Aorta (tissue), 5 donors: ENCODE measurements around the gene CYS1. TPM values are rescaled to one million over a fixed set of nuclear protein-coding genes. Genes with fewer than 3 reads are reported as not detected.

Experiments used
- ATAC-seq: fragments of 200-7000 bp; cut with Tn5 transposase; one replicate; pipeline ENCODE4 v1.9.1; 2022; ENCODE audit warnings: moderate library complexity; ENCODE audit not compliant: low FRiP score
- DNase-seq, 2 donors: peaks; one replicate each; pipeline ENCODE4 v3.0.0-alpha.2; 2020
- H3K27ac ChIP-seq, 2 donors: one replicate each; pipeline ENCODE4 v1.5.1; 2013; ENCODE audit warnings: low read length in 2 of 2, mild to moderate bottlenecking in 2 of 2, moderate library complexity in 2 of 2, control low read depth in 1 of 2, inconsistent platforms in 1 of 2, low read depth in 1 of 2
- H3K27me3 ChIP-seq, 2 donors: one replicate each; pipeline ENCODE4 v1.6.1; 2013; ENCODE audit warnings: control low read depth in 1 of 2, low read length in 1 of 2, mild to moderate bottlenecking in 1 of 2, moderate library complexity in 1 of 2; ENCODE audit not compliant: insufficient read depth in 2 of 2, control insufficient read depth in 1 of 2
- H3K36me3 ChIP-seq, 2 donors: one replicate each; pipeline ENCODE4 v1.6.1; 2013; ENCODE audit warnings: control low read depth in 1 of 2, low read length in 1 of 2, mild to moderate bottlenecking in 1 of 2; ENCODE audit not compliant: insufficient read depth in 2 of 2, control insufficient read depth in 1 of 2
- H3K4me1 ChIP-seq, 2 donors: one replicate each; pipeline ENCODE4 v1.6.1; 2013; ENCODE audit warnings: low read length in 2 of 2, control low read depth in 1 of 2, mild to moderate bottlenecking in 1 of 2, moderate library complexity in 1 of 2; ENCODE audit not compliant: insufficient read depth in 2 of 2, control insufficient read depth in 1 of 2
- H3K4me3 ChIP-seq, 2 donors: one replicate each; pipeline ENCODE4 v1.5.1; 2013; ENCODE audit warnings: low read length in 2 of 2, control low read depth in 1 of 2, mild to moderate bottlenecking in 1 of 2
- H3K9me3 ChIP-seq: one replicate; pipeline ENCODE4 v1.6.1; 2013; ENCODE audit warnings: mild to moderate bottlenecking, low read length; ENCODE audit not compliant: control insufficient read depth
- WGBS, 2 donors: extraction: QIAGEN DNeasy Blood & Tissue Kit; methylation state at CpG; one replicate each; pipeline ENCODE4 v1.1.7; 2013; 5-methylcytosine and 5-hydroxymethylcytosine counted together
- intact Hi-C, 2 donors: fragments of 100-400 bp; cut with DNase I; formaldehyde crosslinking; loops; one replicate each; pipeline versions ENCODE4 v1.14.2 to v1.15.0; 2022
- polyA plus RNA-seq, 2 donors: library from polyadenylated mRNA; stranded (reverse); fragments of 200-250 nt; gene quantifications; one replicate each; pipeline ENCODE4 v1.2.3, GENCODE V29; 2013
- total RNA-seq, 2 donors: library from RNA; stranded (reverse); fragmentation: NEBNext Ultra II Directional; extraction: Animal tissue kit (Norgen Biotek cat#: 25700); gene quantifications; one replicate each; pipeline ENCODE4 v1.2.1, GENCODE V29; 2021
- donor health status: healthy with polysubstance abuse.
- donor health status: Bipolar disorder and iron deficiency.
- donor health status: DM: no; HTN: no; CAD: no.
- donor health status: DM: no; HTN: no; CAD: no.
- donor health status: DM: yes; HTN: yes; CAD: no.

The CYS1 gene
- total and polyA plus RNA-seq, 4 donors: 11.4 to 16.4 (median 14.3) TPM

GRCh38 chr2:10054424-10054823 is 25.8 kb downstream of the CYS1 start:
- Histone ChIP-seq H3K4me3 (no peak overlapping the region), H3K27ac (no peak overlapping the region), H3K4me1 (no peaks in the 10 kb centered on the region), H3K9me3 (no peaks in the 10 kb centered on the region), H3K36me3 (peaks cover 0 to 4% of the 10 kb centered on the region in 2 donors), H3K27me3 (no peaks in the 10 kb centered on the region)
- ATAC-seq (no peak), DNase-seq (peak; percentile 30 to 51)
- 79 to 82% methylated on average over 7 of the region's 7 CpGs for WGBS, 2 donors
- intact Hi-C loops: no loop called here

GRCh38 chr2:10053351-10053750 is 26.9 kb downstream of the CYS1 start:
- Histone ChIP-seq H3K27me3 (no peaks in the 10 kb centered on the region), H3K9me3 (no peaks in the 10 kb centered on the region), H3K27ac (no peak overlapping the region), H3K36me3 (peaks cover 0 to 4% of the 10 kb centered on the region in 2 donors), H3K4me3 (no peak overlapping the region), H3K4me1 (no peaks in the 10 kb centered on the region)
- no peak for ATAC-seq
- peak; percentile 8 to 28 for DNase-seq
- 22 to 33% methylated on average over 4 of the region's 4 CpGs for WGBS, 2 donors
- intact Hi-C loops: no loop called here

- Histone ChIP-seq H3K9me3 (no peaks in the 10 kb centered on the region), H3K4me3 (no peak overlapping the region), H3K36me3 (peaks cover 0 to 7% of the 10 kb centered on the region in 2 donors), H3K27ac (no peak overlapping the region), H3K27me3 (no peaks in the 10 kb centered on the region), H3K4me1 (no peaks in the 10 kb centered on the region)
- intact Hi-C loops: no loop called here
- no peak for ATAC-seq
- peak; percentile 24 to 41 for DNase-seq
- WGBS, 2 donors: 81 to 91% methylated on average over 16 of the region's 16 CpGs
These were observed 28.0 kb downstream of the CYS1 start for GRCh38 chr2:10052216-10052615.

- Histone ChIP-seq H3K9me3 (no peaks in the 10 kb centered on the region), H3K4me3 (no peak overlapping the region), H3K4me1 (no peaks in the 10 kb centered on the region), H3K27ac (no peak overlapping the region), H3K36me3 (peaks cover 0 to 5% of the 10 kb centered on the region in 2 donors), H3K27me3 (no peaks in the 10 kb centered on the region)
- ATAC-seq: no peak
- intact Hi-C loops: loop anchor here (1.0 to 5.0 kb wide), 3 partner anchors 66 to 236 kb away; no protein-coding TSS in a partner anchor
- 52 to 54% methylated on average over 10 of the region's 10 CpGs for WGBS, 2 donors
- peak; percentile 40 to 61 for DNase-seq
These were observed 31.6 kb downstream of the CYS1 start for GRCh38 chr2:10048501-10049171.

GRCh38 chr2:10047616-10048500 is 32.4 kb downstream of the CYS1 start:
- Histone ChIP-seq H3K4me1 (no peaks in the 10 kb centered on the region), H3K4me3 (no peak overlapping the region), H3K27ac (no peak overlapping the region), H3K36me3 (peaks cover 0 to 5% of the 10 kb centered on the region in 2 donors), H3K9me3 (no peaks in the 10 kb centered on the region), H3K27me3 (no peaks in the 10 kb centered on the region)
- intact Hi-C loops: loop anchor here (1.0 to 5.0 kb wide), 4 partner anchors 63 to 236 kb away; no protein-coding TSS in a partner anchor
- DNase-seq: peak; percentile 44 to 72
- no peak for ATAC-seq
- WGBS, 2 donors: 86% methylated on average over 15 of the region's 15 CpGs

GRCh38 chr2:10046931-10047330 is 33.3 kb downstream of the CYS1 start:
- no peaks in the 10 kb centered on the region for H3K4me1 ChIP-seq
- DNase-seq (peak; percentile 12 to 22), ATAC-seq (no peak)
- no peak overlapping the region for H3K4me3 ChIP-seq
- H3K9me3 ChIP-seq: no peaks in the 10 kb centered on the region
- WGBS, 2 donors: 56 to 59% methylated on average over 7 of the region's 7 CpGs
- no peaks in the 10 kb centered on the region for H3K27me3 ChIP-seq
- H3K27ac ChIP-seq: no peak overlapping the region
- H3K36me3 ChIP-seq: peaks cover 0 to 3% of the 10 kb centered on the region in 2 donors
- intact Hi-C loops: loop anchor here (2.0 to 5.0 kb wide), 3 partner anchors 62 to 235 kb away; no protein-coding TSS in a partner anchor

- ATAC-seq: no peak
- intact Hi-C loops: loop anchor here (2.0 to 5.0 kb wide), 3 partner anchors 61 to 233 kb away; no protein-coding TSS in a partner anchor
- no peaks in the 10 kb centered on the region for H3K4me1 ChIP-seq
- no peaks in the 10 kb centered on the region for H3K27me3 ChIP-seq
- peak; percentile 47 to 77 for DNase-seq
- no peak overlapping the region for H3K4me3 ChIP-seq
- 77 to 78% methylated on average over 20 of the region's 20 CpGs for WGBS, 2 donors
- H3K27ac ChIP-seq: peak overlapping the region in 1 of 2 donors; percentile 56
- H3K36me3 ChIP-seq: peaks cover 0 to 3% of the 10 kb centered on the region in 2 donors
- no peaks in the 10 kb centered on the region for H3K9me3 ChIP-seq
These were observed 34.5 kb downstream of the CYS1 start for GRCh38 chr2:10045561-10046355.

GRCh38 chr2:10043906-10044601 is 36.2 kb downstream of the CYS1 start:
- intact Hi-C loops: no loop called here
- Histone ChIP-seq H3K36me3 (peaks cover 0 to 3% of the 10 kb centered on the region in 2 donors), H3K9me3 (no peaks in the 10 kb centered on the region), H3K27me3 (no peaks in the 10 kb centered on the region), H3K4me1 (no peaks in the 10 kb centered on the region), H3K27ac (peak overlapping the region; percentile 93 to 95), H3K4me3 (peak overlapping the region; percentile 73 to 75)
- DNase-seq (peak; percentile 98 to 100), ATAC-seq (peak; percentile 90)
- WGBS, 2 donors: 1 to 4% methylated on average over 68 to 90 of the region's 90 CpGs
